Endothelial cell of umbilical vein (primary cell): Measurements from ENCODE around the gene OR2H1.

Source experiments
- EZH2 ChIP-seq: IDR thresholded peaks from 2 replicates; pipeline ENCODE4 v1.6.1; 2012; ENCODE audit warnings: borderline replicate concordance, low read depth, mild to moderate bottlenecking, moderate library complexity, low read length, inconsistent platforms; ENCODE audit not compliant: severe bottlenecking
- FOS ChIP-seq: IDR thresholded peaks from 2 replicates; pipeline ENCODE4 v1.6.1; 2011; ENCODE audit warnings: mild to moderate bottlenecking, low read length, moderate library complexity, borderline replicate concordance; ENCODE audit not compliant: insufficient read depth
- MYC ChIP-seq: IDR thresholded peaks from one replicate; pipeline ENCODE4 v1.6.1; 2011; ENCODE audit warnings: mild to moderate bottlenecking, low read depth, low read length
- POLR2A ChIP-seq: IDR thresholded peaks from 2 replicates; pipeline ENCODE4 v1.6.1; 2012; ENCODE audit warnings: low read depth, mild to moderate bottlenecking, control low read depth, low read length
- POLR2AphosphoS5 ChIP-seq: IDR thresholded peaks from 2 replicates; pipeline ENCODE4 v1.6.1; 2012; ENCODE audit warnings: low read depth, mild to moderate bottlenecking, control low read depth, low read length, moderate library complexity; ENCODE audit not compliant: insufficient read depth
- TF ChIP-seq, protein P1 (sequence below), 2 donors: IDR thresholded peaks; 1 replicate in 1 of 2; 2 replicates in 1 of 2; pipeline ENCODE4 v1.5.1; 2011; ENCODE audit warnings: low read length in 2 of 2, mild to moderate bottlenecking in 2 of 2, moderate library complexity in 2 of 2, control low read depth in 1 of 2, inconsistent platforms in 1 of 2, low read depth in 1 of 2; ENCODE audit not compliant: insufficient read depth in 1 of 2; ENCODE audit errors: extremely low read depth in 1 of 2
- TF ChIP-seq, protein P2 (sequence below): IDR thresholded peaks from 2 replicates; pipeline ENCODE4 v1.6.1; 2011; ENCODE audit not compliant: insufficient read depth, insufficient read length

DNA sequence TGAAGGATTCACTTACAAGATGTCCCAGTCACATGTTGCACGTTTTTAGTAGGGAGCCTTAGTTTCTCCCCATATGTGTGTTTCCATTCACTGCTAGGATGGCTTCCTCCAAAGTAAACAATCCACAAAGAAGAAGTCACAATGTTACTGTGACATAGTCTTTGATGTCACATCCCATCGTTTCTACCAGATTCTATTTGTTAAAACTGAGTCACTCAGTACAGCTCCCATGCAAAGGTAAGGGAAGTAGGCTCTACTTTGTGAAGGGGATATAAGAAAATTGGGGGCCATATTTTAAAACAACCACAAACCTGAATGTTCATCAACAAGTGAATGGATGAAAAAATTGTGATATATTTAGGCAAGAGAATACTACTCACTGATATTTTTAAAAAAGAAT is at the start of gene OR2H1, which contains the start of gene OR11A1:
- TF ChIP-seq EZH2, result no peak
- TF ChIP-seq, protein P1, sequence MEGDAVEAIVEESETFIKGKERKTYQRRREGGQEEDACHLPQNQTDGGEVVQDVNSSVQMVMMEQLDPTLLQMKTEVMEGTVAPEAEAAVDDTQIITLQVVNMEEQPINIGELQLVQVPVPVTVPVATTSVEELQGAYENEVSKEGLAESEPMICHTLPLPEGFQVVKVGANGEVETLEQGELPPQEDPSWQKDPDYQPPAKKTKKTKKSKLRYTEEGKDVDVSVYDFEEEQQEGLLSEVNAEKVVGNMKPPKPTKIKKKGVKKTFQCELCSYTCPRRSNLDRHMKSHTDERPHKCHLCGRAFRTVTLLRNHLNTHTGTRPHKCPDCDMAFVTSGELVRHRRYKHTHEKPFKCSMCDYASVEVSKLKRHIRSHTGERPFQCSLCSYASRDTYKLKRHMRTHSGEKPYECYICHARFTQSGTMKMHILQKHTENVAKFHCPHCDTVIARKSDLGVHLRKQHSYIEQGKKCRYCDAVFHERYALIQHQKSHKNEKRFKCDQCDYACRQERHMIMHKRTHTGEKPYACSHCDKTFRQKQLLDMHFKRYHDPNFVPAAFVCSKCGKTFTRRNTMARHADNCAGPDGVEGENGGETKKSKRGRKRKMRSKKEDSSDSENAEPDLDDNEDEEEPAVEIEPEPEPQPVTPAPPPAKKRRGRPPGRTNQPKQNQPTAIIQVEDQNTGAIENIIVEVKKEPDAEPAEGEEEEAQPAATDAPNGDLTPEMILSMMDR (IDR thresholded peaks at IDR 0.05; ENCODE audit: extremely low read depth in 1 of 2, insufficient read depth in 1 of 2, low read depth in 1 of 2, low read length in 2 of 2), result no peak
- TF ChIP-seq POLR2A, result no peak
- TF ChIP-seq MYC, result no peak
- TF ChIP-seq POLR2AphosphoS5, result no peak
- TF ChIP-seq FOS, result no peak
- TF ChIP-seq, protein P2, sequence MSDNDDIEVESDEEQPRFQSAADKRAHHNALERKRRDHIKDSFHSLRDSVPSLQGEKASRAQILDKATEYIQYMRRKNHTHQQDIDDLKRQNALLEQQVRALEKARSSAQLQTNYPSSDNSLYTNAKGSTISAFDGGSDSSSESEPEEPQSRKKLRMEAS, result no peak
